ENCODE data around the gene CACNA2D2.

CACNA2D2 gene

GRCh38 chr3:50419595-50420370 lies 83.7 kb downstream of the CACNA2D2 start:
- DNase-seq: no peak

- DNase-seq: no peak
Measured at GRCh38 chr3:50418850-50419249, 84.6 kb downstream of the CACNA2D2 start.

DNA sequence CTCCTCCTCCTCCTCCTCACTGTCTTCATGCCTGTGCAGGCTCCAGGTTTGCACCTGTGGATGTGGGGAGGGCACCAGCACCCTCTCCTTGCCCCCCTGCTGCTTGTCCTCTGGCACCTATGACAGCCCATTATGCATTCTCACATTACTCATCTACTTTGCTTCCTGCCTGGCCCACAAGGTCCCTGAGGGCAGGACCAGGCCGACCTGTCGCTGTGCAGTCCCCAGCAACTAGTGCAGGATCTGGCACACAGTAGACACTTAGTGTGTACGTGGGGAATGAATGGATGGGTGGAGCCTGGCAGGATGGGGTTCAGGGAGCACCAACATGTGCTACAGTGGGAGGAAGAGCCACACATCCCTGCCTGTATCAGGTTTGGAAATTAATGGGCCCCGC lies 85.8 kb downstream of the CACNA2D2 start:
- DNase-seq: no peak

- no peak for DNase-seq
Measured at GRCh38 chr3:50416736-50417636, 86.4 kb downstream of the CACNA2D2 start.

- DNase-seq: no peak
Measured at GRCh38 chr3:50415816-50416215, 87.6 kb downstream of the CACNA2D2 start.

- no peak for DNase-seq
Measured at GRCh38 chr3:50415061-50415460, 88.4 kb downstream of the CACNA2D2 start.

GRCh38 chr3:50414616-50415015 lies 88.8 kb downstream of the CACNA2D2 start:
- DNase-seq: no peak

GRCh38 chr3:50412231-50412754 lies 91.1 kb downstream of the CACNA2D2 start:
- no peak for DNase-seq

GRCh38 chr3:50411229-50411628 lies 92.2 kb downstream of the CACNA2D2 start:
- no peak for DNase-seq

GRCh38 chr3:50410608-50411139 lies 92.8 kb downstream of the CACNA2D2 start:
- DNase-seq: no peak

GRCh38 chr3:50410185-50410584 lies 93.2 kb downstream of the CACNA2D2 start:
- no peak for DNase-seq

DNA sequence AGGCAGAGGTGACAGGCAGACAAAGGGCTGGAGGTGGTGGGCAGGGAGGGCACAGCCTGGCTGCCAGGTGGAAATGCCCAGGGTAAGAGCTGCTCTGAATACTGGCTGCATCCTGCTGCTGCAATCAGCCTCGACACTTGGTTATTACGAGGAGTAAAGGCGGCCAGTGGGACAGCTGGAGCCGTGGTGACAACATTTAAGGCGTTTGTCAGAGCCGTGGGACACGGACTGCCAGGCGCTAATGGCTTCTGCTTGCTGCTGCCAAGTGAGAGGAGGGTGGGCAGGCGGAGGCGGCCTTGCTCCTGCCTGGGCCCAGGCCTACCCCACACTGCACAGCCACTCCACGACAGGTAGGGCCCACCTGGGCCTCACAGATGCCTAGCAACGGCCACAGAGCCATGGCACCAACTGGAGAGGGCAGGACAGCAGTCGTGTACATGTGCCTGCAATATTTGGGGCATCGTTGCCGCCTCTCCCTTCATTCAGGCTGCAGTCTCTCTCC lies 94.9 kb downstream of the CACNA2D2 start:
- no peak for DNase-seq

DNA sequence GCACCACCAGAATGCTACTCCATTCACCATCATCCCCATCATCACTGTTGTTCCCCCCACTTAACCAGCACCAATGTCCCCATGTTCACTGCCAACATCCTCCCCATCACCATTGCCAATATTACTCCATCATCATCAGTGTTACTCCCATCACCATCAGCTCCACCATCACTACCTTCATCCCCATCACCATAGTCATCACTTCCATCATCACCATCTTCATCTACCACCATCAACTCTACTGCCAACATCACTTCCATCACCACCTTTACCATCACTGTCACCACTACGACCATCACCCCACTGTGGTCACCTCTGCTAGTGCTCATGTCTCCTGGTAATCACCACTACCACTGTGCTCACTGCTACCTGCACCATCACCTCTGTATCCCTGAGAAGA lies 96.9 kb downstream of the CACNA2D2 start:
- no peak for DNase-seq

GRCh38 chr3:50405249-50405648 lies 98.2 kb downstream of the CACNA2D2 start:
- no peak for DNase-seq

DNA sequence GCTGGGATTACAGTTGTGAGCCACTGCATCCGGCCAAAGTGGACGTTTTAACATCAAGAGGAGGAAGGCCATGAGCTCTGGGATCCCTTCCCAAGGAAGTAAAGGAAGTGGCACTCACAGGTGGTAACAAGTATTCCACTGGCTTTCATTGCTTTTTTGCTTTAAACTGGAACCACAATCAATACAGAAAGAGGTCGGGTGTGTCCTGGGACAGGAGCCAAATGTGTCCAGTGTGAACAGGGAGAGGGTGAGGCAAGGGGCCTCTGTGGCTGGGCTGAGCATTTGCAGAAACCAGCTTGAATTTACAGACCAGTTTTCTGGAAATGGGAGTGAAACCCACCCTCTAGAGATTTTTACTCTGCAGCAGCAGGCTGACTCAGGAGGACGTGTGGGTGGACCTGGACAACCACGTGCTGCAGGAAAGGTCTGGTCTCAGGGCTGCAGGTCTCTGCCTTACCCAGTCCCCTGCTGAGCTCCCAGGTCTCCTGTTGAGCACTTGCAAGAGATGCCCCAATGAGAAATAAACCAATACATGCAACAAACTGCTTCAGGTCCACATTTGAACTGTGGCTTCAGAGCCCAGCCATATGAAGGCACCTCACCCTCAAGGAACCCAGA lies 101.3 kb downstream of the CACNA2D2 start:
- DNase-seq: no peak

GRCh38 chr3:50396502-50396901 lies 106.9 kb downstream of the CACNA2D2 start:
- no peak for DNase-seq

DNA sequence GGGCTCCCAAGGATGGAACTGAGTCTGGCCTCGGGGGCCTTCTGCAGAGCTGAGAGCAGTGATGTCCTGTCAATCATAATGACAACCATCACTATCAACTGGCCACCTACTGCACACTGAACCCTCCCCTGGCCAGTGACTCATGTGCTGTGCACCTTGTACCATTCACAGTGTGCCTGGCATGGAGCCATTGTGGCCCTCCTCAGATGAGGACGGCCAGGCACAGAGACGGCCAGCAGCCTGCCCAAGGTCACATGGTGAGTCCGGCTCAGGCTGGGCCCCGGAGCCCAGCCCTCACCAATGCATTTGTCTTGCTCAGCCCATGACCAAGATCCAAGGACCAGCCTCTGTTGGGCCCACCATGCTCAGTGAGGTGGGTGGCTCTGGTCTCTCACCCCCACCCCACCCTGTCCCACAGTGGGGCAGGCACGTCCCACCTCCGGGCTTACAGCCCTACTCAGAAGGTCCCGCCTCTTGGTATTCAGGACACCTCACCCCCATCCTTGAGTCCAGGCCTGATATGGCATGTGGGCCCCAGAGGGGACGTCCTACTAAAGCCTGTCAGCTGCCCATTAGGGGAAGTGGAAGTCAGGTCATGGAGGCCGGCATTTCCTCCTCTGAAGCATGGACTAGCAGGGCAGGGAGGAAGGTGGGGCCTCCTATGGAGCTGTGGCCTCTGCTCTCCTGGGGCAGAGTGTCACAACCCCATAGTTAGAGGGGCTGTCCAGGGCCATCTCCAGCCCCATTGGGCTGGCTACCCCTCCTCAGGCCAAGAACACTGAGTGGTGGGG lies 108.2 kb downstream of the CACNA2D2 start:
- no peak for DNase-seq

DNA sequence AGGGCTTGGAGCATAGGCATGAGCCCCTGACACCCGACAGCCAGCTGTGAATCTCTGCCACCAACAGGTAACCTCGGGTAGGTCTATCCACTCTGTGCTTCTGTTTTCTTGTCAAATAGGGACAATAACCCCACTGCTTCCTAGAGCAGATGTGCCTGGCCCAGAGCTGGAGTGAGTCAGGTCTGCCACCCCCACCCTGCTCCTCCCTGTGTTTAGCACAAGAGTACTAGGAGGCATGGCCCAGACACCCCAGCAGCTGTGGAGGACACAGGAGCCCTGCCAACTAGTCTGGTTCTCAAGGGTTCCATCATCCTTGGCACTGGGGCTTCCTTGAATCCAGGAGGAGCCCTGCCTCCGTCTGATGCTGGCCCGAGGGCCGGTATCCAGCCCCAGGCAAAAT lies 110.4 kb downstream of the CACNA2D2 start:
- no peak for DNase-seq

GRCh38 chr3:50392101-50392715 lies 111.2 kb downstream of the CACNA2D2 start:
- DNase-seq: no peak

DNA sequence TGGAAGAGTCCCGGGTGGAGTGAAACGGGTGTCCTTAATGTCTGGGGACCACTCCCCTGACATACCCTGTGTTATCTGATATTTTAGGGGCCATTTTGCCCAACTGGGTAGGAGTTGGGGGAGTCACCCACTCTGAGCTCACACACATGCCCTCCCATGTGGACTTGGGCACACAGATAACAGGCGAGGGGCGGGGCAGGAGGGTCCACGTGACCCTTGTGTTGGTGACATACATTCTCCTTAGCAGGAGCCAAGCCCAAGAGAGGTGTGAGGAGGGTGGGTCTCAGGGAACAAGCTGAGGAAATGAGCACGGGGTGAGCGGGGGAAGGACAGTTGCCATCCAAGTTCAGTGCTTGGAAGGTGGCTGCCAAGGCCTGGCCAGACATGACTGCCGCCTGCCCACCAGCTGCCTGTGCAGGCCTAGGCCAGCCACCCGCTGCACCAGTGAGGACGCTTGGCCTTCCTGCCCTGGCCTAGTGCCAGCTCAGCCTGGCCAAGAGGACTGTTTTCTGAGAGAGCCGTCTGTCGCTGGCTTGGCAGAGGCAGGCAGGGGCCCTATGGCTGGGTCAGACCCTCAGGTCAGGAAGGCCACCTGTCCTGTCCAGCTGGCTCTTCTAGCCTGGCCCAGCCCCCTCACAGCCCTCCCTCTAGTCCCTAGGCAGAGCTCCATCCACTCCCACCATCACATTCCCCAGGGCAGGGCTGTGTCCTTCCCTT lies 112.8 kb downstream of the CACNA2D2 start:
- no peak for DNase-seq

- no peak for DNase-seq
Measured at GRCh38 chr3:50389414-50389767, 114.0 kb downstream of the CACNA2D2 start.
